ENCODE measurements around the gene MLXIPL.
"Not testable (repeated sequence)": the region's sequence is repeated elsewhere in the genome, so short reads cannot be mapped to it uniquely, and the experiment has no call there.

MLXIPL gene

DNA sequence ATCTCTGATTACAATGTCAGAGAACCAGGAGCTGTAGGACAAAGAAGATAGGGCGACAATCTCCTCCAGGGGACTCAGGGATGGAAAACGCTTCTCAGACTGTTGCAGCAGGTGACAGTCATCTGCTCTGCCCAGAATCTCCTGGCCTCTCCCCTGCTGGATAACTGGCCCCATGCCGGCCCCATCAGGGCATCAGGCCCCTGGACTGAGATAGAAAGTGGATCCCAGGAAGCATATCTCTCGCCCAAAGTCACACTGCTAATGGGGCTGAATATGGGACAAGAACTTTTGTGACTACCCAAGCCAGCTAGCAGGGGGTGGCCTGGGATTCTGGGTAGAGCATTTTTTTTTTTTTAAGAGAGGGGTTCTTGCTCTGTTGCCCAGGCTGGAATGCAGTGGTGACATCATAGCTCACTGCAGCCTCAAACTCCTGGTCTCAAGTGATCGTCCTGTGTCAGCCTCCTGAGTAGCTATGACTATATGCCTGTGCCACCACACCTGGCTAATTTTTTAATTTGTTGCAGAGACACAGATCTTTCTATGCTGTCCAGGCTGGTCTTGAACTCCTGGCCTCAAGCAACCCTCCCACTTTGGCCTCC, 20.5 kb upstream of the MLXIPL start:
- no peak for DNase-seq

DNA sequence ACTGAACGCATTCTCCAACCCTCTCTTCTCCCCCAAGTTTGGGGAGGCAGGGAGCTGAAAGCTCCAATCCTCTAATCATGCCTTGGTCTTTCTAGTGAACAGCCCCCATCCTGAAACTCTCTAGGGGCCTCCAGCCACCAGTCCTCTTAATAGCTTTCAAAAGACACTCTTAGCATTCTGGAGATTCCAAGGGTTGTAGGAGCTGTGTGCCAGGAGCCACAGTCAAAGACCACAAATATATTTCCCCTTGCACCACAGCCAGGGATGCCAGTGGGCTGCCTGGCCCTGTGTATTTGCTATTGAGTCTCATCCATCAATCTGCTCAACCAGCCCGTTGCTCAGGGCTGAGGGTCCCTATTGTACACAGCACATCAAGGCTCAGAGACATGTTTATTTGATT, 18.5 kb upstream of the MLXIPL start:
- no peak for DNase-seq

DNA sequence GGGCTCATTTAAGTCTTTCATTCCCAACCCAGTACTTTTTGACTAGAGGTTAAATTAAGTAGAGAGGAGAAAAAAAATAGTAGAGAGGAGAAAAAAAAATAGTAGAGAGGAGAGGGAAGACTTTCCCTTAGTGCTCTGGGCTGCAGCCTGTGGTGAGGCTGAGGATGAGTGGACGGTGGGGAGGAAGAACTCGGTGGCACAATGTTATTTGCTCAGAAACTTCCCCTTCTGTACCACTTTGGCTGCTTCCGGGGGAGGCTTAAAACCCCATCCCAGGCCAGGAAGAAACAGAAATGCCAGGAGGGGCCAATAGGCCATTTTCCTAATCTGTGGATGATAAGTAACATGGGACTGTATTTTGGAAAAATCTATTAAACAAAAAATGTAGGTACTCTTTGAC, 14.6 kb upstream of the MLXIPL start:
- no peak for DNase-seq

DNA sequence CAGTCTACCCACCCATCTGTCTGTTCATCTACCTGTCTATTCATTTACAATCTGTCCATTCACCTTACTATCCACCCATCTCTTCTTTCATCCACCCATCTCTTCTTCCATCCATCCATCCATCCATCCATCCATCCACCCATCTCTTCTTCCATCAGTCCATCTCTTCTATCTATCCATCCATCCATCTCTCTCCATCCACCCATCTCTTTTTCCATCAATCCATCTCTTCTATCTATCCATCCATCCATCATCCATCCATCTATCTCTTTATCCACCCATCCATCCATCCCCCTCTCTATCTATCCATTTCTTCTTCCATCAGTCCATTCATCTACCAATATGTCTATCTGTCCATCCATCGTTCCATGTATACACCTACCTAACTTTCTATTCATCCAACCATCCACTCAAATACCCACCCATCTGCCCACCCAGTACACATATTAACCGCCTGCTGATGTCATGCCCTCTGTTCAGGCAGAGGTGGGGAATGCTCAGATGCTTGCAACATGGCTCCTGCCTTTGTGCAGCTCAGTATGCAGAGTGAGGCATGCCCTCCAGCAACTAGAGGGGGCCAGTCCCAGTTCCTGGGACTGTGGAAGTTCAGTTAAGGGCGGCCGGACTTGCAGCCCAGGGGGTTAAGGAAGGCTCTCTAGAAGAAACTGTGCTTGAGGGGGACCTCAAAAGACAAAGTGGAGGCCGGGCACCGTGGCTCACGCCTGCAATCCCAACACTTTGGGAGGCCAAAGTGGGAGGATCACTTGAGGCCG, 11.3 kb upstream of the MLXIPL start:
- DNase-seq, result no peak

DNA sequence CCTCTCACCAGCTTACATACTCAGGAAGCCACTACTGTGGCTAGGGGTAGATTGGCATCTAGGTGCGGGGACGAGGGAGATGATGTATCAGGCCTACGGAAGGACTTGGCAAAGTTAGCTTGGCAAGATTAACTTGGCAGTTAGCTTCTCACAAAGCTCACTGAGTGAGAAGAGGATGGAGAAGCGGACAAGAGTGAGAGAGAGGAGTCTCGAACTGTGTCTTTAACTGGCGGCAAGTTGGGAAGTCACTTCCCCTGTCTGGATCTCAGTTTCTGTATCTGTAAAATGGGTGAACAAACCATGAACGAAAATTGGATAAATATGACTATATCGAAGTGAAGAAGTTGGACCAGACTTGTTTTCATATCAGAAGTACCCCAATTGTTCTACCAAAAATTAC, 9.5 kb upstream of the MLXIPL start:
- no peak for DNase-seq

DNA sequence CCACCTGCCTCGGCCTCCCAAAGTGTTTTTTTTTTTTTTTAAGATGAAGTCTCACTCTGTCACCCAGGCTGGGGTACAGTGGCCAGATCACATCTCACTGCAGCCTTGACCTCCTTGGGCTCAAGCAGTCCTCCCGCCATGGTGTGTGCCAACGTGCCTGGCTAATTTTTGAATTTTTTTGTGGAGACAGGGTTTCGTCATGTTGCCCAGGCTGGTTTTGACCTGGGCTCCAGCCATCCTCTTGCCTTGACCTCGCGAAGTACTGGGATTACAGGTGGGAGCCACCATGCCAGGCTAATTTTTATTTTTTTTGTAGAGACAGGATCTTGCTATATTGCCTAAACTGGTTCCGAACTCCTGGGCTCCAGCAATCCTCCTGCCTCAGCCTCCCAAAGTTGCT, 9.0 kb upstream of the MLXIPL start:
- no peak for DNase-seq

DNA sequence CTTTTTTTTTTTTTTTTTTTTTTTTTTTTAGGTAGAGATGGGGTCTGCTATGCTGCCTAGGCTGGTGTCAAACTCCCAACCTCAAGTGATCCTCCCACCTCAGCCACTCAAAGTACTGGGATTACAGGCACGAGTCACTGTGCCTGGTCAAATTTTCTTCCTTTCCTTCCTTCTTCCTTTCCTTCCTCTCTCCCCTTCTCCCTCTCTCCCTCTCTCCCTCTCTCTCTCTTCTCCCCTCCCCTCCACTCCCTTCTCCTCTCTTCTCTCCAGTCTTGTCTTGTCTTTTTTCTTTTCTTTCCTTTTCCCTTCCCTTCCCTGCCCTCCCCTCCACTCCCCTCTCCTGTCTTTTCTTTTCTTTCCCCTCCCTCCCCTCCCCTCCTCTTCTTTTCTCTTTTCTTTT, 7.2 kb upstream of the MLXIPL start:
- DNase-seq, result no peak

DNA sequence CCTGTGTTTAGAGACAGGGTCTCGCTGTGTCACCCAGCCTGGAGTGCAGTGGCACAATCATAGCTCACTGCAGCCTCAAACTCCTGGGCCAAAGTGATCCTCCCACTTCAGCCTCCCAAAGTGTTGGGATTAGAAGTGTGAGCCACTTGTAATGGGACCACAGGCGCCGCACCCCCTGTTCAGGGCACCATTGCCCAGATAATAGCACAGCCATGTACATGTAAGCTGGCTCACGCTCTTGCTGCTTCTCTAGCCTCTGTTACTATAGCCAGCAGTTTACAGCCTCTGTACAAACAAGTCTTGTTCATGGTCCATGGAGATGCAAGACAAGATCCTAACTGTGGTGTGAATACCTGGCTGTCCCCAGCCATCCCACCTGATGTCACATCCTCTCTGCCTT, 4.2 kb upstream of the MLXIPL start:
- no peak for DNase-seq

DNA sequence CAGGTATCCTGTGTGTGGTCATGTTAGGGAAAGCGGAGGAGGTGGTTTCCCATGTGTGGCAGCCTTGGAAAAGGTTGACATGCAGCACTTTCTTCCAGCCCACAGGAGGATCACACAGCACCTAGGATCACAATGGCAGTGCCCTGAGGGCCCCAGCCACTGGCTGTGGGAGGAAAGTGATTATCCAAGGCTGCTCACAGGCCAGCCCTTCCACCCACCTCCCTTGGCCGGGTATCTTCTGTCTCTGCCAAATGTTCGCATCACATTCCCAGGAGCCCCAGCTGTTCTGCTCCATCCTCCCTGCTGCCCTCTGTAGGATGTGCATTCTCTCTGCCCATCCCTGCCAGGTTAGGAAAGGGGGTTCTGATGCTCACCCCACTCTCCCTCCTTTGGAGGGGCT, 2.5 kb upstream of the MLXIPL start:
- no peak for DNase-seq

DNA sequence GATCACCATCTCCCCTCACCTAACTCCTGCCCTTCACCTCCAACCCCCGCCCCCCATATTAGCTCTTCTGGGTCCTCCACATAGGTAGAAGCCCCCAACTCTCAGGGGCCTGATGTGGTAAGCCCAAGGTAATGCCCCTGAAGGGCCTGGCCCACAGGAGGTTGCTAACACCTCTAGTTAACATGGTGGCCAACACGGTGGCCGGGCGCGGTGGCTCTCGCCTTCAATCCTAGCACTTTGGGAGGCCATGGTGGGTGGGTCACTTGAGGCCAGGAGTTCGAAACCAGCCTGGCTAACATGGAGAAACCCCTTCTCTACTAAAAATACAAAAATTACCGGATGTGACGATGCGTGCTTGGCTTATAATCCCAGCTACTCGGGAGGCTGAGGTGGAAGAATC, 954 bp upstream of the MLXIPL start:
- no peak for DNase-seq

DNA sequence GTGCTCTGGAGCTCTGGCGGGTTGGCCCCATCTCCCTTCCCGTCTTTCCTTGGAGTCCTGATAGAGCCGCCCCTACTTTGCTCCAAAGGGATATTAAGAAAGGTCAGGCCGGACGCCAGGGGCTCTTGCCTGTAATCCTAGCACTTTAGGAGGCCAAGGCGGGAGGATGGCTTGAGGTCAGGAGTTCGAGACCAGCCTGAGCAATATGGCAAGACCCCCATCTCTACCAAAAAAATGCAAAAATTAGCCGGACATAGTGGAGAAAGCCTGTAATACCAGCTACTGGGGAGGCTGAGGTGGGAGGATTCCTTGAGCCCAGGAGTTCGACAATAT, 313 bp upstream of the MLXIPL start:
- no peak for DNase-seq

DNA sequence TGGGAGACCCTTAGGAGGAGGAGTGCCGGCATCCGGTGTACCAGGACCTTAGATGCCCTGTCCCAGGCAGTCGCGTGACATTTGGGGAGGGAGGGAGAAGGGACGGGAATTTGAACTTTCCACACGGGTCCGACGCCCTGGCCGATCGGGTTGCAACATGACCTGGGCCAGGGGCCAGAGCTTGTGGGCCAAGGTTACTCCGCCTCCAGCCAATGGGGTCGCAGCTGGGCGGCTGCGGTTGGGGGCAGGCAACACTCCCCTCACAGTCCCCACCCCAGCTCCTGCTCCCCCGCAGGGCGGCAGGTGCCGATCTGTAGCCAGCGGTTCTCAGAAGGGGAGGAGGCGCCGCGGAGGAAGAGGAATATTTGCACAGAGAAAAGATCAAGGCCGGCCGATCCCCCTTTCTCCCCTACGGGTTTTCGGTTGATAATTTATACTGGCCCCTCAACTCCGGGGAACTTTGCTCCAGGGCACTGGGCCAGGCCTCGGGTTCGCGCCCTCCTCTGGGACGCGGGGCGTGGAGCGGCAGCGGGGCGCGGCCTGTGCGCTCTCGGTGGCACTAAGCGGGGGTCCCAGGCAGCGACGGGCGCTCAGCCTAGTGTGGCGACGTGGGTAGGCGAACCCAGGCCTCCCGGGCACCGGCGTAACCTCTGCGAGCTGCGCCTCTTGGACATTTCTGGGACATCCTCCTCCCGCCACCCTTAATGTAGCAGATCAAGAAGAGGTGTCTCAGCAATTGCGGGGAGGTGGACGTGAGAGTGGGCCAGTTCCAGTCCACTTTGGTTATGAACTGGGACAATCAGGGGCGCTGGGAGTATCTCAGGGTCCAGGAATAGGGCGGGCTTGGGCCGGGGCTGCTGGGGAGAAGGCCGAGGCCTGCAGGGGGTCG, 1.2 kb downstream of the MLXIPL start:
- no peak for DNase-seq

DNA sequence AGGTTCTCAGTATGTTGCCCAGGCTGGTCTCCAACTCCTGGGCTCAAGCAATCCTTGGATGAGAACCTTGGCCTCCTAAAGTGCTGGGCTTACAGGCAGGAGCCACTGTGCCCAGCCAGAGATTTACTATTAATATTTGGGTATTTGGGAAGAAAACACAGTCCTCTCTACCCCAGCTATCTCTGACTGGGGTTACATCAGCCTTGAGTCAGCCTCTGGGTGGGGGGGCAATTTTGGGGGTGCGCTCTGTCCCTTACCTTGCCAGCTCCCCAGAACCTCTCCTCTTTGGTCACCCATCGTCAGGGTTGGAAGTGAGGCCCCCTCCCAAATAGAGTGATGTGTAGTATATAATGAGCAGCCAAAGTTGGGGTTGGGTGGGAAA, 1.8 kb downstream of the MLXIPL start:
- no peak for DNase-seq

DNA sequence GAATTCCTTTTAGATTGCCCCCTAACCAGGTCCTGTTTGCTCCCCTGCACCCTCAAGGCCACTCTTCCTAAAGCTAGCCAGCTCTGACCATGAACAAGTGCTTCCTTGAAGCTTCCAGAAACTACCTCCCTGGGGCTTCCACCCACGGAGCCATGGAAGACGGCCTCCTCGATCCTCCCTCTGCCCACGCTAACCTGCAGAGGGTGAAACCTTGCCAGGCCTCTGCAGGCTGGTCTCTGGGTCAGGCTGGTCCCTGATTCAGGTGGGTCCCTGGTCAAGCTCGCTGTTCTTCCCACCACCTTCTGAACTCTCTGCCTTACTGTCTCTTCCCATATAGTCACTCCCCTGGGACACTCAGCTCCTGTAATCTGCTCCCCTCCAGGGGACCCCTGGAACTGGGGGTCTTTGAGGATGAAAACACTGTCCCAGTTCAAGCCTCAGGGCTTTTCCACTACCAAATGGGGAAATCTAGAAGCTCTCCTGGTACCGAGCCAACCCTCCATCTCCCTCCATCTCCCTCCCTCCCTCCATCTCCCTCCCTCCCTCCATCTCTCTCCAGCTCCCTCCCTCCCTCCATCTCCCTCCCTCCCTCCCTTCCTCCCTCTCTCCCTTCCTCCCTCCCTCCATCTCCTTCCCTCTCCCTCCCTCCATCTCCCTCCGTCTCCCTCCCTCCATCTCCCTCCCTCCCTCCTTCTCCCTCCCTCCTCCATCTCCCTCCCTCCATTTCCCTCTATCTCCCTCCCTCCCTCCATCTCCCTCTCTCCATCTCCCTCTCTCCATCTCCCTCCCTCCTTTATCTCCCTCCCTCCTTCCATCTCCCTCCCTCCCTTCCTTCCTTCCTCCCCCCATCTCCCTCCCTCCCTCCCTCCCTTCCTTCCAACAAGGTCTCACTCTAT, 2.9 kb downstream of the MLXIPL start:
- DNase-seq, result no peak

DNA sequence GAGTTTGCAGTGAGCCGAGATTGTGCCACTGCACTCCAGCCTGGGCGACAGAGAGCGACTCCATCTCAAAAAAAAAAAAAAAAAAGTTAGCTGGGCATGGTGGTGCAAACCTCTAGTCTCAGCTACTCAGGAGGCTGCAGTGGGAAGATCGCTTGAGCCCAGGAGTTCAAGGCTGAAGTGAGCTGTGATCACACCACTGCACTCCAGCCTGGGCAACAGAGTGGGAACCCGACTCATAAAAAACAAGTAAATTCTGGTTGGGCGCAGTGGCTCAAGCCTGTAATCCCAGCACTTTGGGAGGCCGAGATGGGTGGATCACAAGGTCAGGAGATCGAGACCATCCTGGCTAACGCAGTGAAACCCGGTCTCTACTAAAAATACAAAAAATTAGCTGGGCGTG, 4.9 kb downstream of the MLXIPL start:
- not testable (repeated sequence) for DNase-seq

DNA sequence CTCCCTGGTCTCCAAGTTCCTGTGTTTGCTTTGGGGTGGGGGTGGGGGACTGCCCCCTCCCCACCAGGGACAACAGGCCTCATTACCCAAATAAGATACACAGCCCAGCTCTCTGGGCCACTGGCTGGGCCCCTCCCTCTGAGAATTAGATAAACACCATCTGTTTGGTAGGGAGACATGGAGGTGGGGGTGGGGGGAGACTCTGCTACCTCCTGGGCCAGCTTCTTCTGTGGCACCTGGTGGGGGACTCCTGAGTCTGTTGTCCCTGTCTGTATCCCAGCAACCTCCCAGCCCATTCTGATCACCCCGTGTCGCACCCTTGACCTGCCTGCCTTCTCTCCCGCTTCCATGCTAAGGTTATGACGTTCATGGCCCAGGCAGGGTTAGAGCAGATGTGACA, 5.8 kb downstream of the MLXIPL start:
- no peak for DNase-seq

DNA sequence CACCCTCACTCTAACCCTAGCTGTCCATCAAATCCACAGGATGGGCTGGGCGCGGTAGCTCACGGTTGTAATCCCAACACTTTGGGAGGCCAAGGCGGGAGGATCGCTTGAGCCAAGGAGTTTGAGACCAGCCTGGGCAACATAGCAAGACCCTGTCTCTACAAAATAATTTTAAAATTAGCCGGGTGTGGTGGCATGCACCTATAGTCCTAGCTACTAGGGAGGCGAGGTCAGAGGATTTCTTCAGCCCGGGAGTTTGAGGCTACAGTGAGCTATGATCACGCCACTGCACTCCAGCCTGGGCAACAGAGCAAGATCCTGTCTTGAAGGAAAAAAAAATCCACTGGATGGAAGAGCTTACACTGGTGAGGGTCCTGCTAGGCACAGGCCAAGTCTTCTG, 6.8 kb downstream of the MLXIPL start:
- DNase-seq, result not testable (repeated sequence)

DNA sequence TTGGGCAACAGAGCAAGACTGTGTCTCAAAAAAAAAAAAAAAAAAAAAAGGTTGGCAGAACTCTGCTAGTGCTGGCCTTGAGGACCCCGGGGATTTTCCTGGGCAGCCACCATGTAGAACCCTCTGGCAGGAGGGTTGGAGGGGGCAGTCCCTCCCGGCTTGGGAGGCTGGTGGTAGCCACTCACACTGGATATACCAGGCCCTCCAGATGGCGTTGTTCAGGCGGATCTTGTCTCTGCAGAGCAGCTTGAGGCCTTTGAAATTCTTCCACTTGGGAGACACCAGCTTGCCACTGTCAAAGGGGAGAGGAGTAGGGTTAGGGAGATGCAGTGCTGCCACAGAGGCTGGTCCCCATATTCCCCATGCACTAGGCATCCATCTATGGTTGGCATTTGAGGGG, 8.4 kb downstream of the MLXIPL start:
- no peak for DNase-seq

DNA sequence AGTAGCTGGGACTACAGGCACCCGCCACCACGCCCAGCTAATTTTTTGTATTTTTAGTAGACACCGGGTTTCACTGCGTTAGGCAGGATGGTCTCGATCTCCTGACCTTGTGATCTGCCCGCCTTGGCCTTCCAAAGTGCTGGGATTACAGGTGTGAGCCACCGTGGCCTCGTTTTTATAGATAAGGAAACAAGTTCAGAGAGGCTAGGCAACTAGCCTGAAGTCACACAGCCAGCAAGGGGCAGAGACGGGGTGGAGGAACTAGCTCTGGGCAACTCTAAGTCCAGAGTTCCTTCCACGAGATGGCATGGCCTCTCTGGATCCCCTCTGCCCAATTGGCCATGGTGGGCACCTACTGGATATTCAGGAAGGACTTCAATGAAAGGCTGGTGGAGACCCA, 9.4 kb downstream of the MLXIPL start:
- not testable (repeated sequence) for DNase-seq

DNA sequence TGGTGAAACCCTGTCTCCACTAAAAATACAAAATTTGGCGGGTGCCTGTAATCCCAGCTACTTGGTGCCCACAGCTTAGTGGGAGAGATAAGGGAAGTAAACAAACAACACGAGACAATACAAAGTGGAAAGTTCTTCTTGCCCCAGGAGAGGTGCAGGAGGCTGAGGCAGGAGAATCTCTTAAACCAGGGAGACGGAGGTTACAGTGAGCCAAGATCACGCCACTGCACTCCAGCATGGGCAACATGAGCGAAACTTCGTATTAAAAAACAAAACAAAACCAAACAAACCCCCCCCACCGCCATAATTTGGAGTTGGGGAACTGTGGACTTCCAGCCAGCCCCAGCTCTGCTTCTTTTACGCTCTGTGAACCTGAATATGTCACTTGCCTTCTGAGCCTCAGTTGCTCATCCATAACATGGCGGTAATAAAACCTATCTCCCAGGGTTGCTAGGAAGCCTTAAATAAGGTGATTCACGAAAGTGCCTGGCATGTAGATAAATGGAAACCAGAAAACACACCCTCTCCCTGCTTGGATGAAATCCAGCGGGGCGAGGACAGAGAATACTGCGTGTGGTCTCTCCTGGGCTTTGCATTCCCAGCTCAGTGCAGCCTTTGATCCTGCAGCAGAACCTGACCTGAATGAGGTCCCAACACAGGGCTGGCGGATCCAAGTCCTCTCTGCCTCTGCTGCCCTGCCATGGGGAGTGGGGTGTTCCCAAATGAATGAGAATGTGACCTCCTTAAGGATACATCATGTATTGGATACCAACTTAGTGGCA, 10.2 kb downstream of the MLXIPL start:
- no peak for DNase-seq

DNA sequence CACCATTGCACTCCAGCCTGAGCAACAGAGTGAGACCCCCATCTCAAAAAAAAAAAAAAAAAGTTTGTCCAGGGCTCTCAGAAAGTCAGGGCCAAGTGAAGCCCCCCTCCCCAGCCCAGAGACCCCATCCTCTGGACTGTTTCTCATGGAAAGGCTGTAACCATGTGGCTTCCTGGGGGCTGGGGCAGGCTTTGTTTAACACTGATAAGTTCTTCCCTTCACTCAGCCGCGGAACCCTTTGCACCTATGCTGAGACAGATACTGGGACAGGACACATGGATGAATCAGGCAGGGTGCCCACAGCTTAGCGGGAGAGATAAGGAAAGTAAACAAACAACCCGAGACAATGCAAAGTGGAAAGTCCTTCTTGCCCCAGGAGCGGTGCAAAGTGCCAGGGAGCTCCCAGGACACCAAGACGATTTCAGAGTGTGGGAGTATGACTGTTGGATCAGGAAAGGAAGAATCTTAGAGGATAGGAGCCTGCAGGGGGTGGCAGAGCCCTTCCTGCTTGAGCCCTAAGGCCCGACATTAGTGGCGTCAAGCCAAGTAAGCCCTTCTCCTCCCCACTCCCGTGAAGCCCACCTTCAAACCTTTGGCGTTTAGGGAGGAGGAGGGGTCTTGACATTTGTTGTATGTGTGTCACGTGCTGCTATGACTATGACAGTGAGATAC, 11.6 kb downstream of the MLXIPL start:
- DNase-seq, result no peak

Measured in activated T-cell treated with anti-CD3 and anti-CD28 coated beads, Interleukin-2, amount 50 U/mL, for 1 hour (primary cell).